DOHH2 (cell line): ENCODE measurements around the gene SIVA1.

Experiments
- H3F3A ChIP-seq: fragments of 200-600 bp; sonication (generic), shearing (Covaris generic); 2 replicates; pipeline ENCODE4 v1.6.0; 2016; ENCODE audit warnings: antibody characterized with exemption, mild to moderate bottlenecking; ENCODE audit not compliant: control insufficient read depth, insufficient read depth
- H3K27ac ChIP-seq: fragments of 200-600 bp; sonication (generic); 2 replicates; pipeline ENCODE4 v1.5.1; 2014; ENCODE audit warnings: low read depth, mild to moderate bottlenecking, low read length, moderate library complexity
- H3K27me3 ChIP-seq: fragments of 200-600 bp; sonication (generic); 2 replicates; pipeline ENCODE4 v1.6.1; 2014; ENCODE audit warnings: mild to moderate bottlenecking, low read length, mixed read lengths; ENCODE audit not compliant: control insufficient read depth
- H3K36me3 ChIP-seq: fragments of 200-600 bp; sonication (generic); 2 replicates; pipeline ENCODE4 v1.6.1; 2014; ENCODE audit warnings: mild to moderate bottlenecking, low read length, moderate library complexity, mixed read lengths; ENCODE audit not compliant: control insufficient read depth
- H3K4me1 ChIP-seq: fragments of 200-600 bp; sonication (generic); 2 replicates; pipeline ENCODE4 v1.6.1; 2014; ENCODE audit warnings: mild to moderate bottlenecking, low read length, mixed read lengths; ENCODE audit not compliant: control insufficient read depth
- H3K4me2 ChIP-seq: fragments of 200-600 bp; sonication (generic); 2 replicates; pipeline ENCODE4 v1.6.0; 2014; ENCODE audit warnings: mild to moderate bottlenecking, low read length, moderate library complexity
- H3K4me3 ChIP-seq: fragments of 200-600 bp; sonication (generic); 2 replicates; pipeline ENCODE4 v1.5.1; 2014; ENCODE audit warnings: mild to moderate bottlenecking, low read length, mixed read lengths
- H3K79me2 ChIP-seq: fragments of 200-600 bp; sonication (generic); 2 replicates; pipeline ENCODE4 v1.6.1; 2014; ENCODE audit warnings: mild to moderate bottlenecking, low read length, mixed read lengths; ENCODE audit not compliant: control insufficient read depth
- H3K9me2 ChIP-seq: fragments of 200-600 bp; sonication (generic); replicated peaks from 2 replicates; pipeline ENCODE4 v1.6.1; 2014; ENCODE audit warnings: mild to moderate bottlenecking, low read length, mixed read lengths; ENCODE audit not compliant: control insufficient read depth
- H3K9me3 ChIP-seq: fragments of 200-600 bp; sonication (generic); 2 replicates; pipeline ENCODE4 v1.6.1; 2014; ENCODE audit warnings: antibody characterized with exemption, low read length, mixed read lengths; ENCODE audit not compliant: control insufficient read depth, insufficient read depth
- H4K20me1 ChIP-seq: fragments of 200-600 bp; sonication (generic); 2 replicates; pipeline ENCODE4 v1.6.0; 2014; ENCODE audit warnings: low read depth, mild to moderate bottlenecking, antibody characterized with exemption, low read length, moderate library complexity; ENCODE audit not compliant: control insufficient read depth, insufficient read depth
- CTCF ChIP-seq: fragments of 200-600 bp; sonication (generic); IDR thresholded peaks from one replicate; pipeline ENCODE4 v1.5.1; 2014; ENCODE audit warnings: antibody characterized with exemption, mild to moderate bottlenecking, low read depth, low read length; ENCODE audit not compliant: poor library complexity, severe bottlenecking
- EZH2phosphoT487 ChIP-seq: fragments of 200-600 bp; sonication (generic); IDR thresholded peaks from 2 replicates; pipeline ENCODE4 v1.6.1; 2017; ENCODE audit warnings: borderline replicate concordance, mild to moderate bottlenecking, antibody characterized with exemption, low read length, moderate library complexity, mixed read lengths

The SIVA1 gene

DNA sequence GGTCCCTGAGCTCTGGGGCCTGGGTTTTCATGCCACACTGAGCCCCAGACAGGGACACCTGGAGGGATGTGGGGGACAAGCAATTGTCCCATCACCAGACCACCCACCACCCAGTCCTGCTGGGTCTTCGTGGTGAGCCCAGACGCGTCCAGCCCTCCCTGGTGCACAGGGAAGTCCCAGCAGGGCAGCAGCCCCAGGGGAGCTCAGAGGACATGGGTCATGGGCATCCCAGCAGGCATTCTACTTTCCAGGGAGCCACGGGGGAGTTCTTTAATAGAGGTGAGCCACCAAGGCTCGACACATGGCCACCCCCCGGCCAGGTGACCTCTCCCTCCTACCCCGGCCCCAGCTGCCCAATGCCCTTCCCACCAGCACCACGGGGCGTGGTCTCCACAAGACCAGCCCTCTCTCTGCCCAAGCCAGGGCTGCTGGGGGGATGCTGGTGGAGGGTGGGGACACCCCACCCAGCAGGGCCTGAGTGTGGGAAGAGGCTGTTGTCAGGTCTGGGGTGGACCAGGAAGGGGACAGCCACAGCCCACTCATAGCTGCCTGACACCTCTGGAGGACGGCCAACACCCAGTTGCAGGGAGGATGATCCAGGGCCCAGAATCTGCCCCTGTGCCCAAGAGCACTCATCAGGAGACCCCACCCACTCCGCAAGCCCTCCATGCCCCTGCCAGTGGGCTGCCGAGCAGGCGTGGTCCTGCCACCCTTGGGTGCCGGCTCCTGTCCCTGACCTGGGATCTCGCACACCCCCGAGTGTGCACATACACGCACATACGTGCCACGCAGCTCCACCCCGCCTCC is 28.5 kb downstream of the SIVA1 start:
- Histone ChIP-seq H3K9me2 (no peaks in the 10 kb centered on the region), H4K20me1 (no peaks in the 10 kb centered on the region), H3K4me2 (no peak overlapping the region), H3K79me2 (no peaks in the 10 kb centered on the region), H3K4me1 (no peaks in the 10 kb centered on the region), H3K9me3 (no peaks in the 10 kb centered on the region), H3K27ac (no peak overlapping the region), H3K27me3 (no peaks in the 10 kb centered on the region), H3K4me3 (no peak overlapping the region), H3K36me3 (peaks cover 21% of the 10 kb centered on the region; the same call in 1 of the 2 replicates), H3F3A (no peaks in the 10 kb centered on the region)
- TF ChIP-seq EZH2phosphoT487 (no peak), CTCF (no peak)

GRCh38 chr14:104782086-104782807 is 29.3 kb downstream of the SIVA1 start:
- Histone ChIP-seq H3K4me1 (no peaks in the 10 kb centered on the region), H3K4me3 (no peak overlapping the region), H3K9me2 (no peaks in the 10 kb centered on the region), H4K20me1 (no peaks in the 10 kb centered on the region), H3K79me2 (no peaks in the 10 kb centered on the region; the same call in 1 of the 2 replicates), H3K27me3 (no peaks in the 10 kb centered on the region), H3K27ac (no peak overlapping the region), H3K36me3 (peaks cover 19% of the 10 kb centered on the region; the same call in 1 of the 2 replicates), H3F3A (no peaks in the 10 kb centered on the region), H3K4me2 (no peak overlapping the region), H3K9me3 (no peaks in the 10 kb centered on the region)
- TF ChIP-seq EZH2phosphoT487: no peak
- TF ChIP-seq CTCF: no peak

DNA sequence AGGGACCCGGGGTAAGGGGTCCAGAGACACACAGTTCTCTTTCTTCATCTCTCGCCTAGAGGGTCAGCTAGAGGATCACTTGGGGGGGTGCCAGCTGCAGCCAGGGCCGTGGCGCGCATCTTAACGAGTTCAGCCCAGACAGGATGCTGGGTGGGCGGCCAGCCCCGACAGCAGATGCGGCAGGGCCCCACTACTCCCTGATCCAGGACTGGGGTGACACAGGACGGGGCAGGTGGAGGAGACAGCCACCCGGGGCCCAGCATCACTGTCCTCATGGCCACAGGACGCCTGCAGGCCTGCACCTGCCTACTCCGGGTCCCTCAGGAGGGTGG is 29.8 kb downstream of the SIVA1 start:
- H3K4me3 ChIP-seq: no peak overlapping the region
- H3K4me1 ChIP-seq: no peaks in the 10 kb centered on the region
- no peak overlapping the region for H3K4me2 ChIP-seq
- H3K27ac ChIP-seq: no peak overlapping the region
- no peaks in the 10 kb centered on the region for H3K27me3 ChIP-seq
- no peak for TF ChIP-seq EZH2phosphoT487
- TF ChIP-seq CTCF: no peak
- H3F3A ChIP-seq: no peaks in the 10 kb centered on the region
- H3K36me3 ChIP-seq: peaks cover 16% of the 10 kb centered on the region; the same call in 1 of the 2 replicates
- no peaks in the 10 kb centered on the region for H3K9me2 ChIP-seq
- H3K79me2 ChIP-seq: peaks cover 5% of the 10 kb centered on the region
- no peaks in the 10 kb centered on the region for H3K9me3 ChIP-seq
- H4K20me1 ChIP-seq: no peaks in the 10 kb centered on the region
